Esophagus mucosa (tissue), 1 donor: Measurements from ENCODE around the gene ZFP37. TPM values are rescaled to one million over a fixed set of nuclear protein-coding genes. Genes with fewer than 3 reads are reported as not detected.

Experiments
- total RNA-seq: library from RNA; stranded (reverse); gene quantifications from one replicate; pipeline ENCODE4 v1.2.4, GENCODE V29; 2023
- donor health status: DM: yes; HTN: yes; CAD: no.

Gene ZFP37
- total RNA-seq, 1 donor from 2014 or later: 1.1 TPM

Other genes starting within 250 kb of the ZFP37 start
- gene SLC46A2, start 165.8 kb downstream of the ZFP37 start, total RNA-seq: 0.44 TPM
- gene ZNF883, start 44.5 kb downstream of the ZFP37 start, total RNA-seq: 1.0 TPM
- 5.3 TPM for gene SLC31A2, start 94.3 kb upstream of the ZFP37 start, total RNA-seq
- 18.8 TPM for gene FKBP15, start 164.6 kb upstream of the ZFP37 start, total RNA-seq
- gene SLC31A1, start 164.8 kb upstream of the ZFP37 start, total RNA-seq: 22.2 TPM
- 15.3 TPM for gene CDC26, start 218.8 kb upstream of the ZFP37 start, total RNA-seq
- 15.6 TPM for gene PRPF4, start 218.9 kb upstream of the ZFP37 start, total RNA-seq
- 4.2 TPM for gene RNF183, start 246.7 kb upstream of the ZFP37 start, total RNA-seq